H1 (cell line): ENCODE measurements around the gene PRRG3. TPM values are rescaled to one million over a fixed set of nuclear protein-coding genes. Genes with fewer than 3 reads are reported as not detected.

Experiments
- CTCF ChIA-PET: fragments of 300-600 bp; sonication (Branson Sonifier 250); formaldehyde crosslinking; loops from one replicate; lab custom pipeline; 2021; ENCODE audit not compliant: partially characterized antibody; lab: Charles Lee
- POLR2A ChIA-PET: fragments of 300-600 bp; sonication (Branson Sonifier 250); formaldehyde crosslinking; loops from one replicate; lab custom pipeline; 2021; ENCODE audit warnings: inconsistent platforms; ENCODE audit not compliant: partially characterized antibody; lab: Charles Lee
- DNase-seq, 2 experiments: peaks; one replicate each; pipeline versions ENCODE4 v3.0.0 to v3.0.0-alpha.2; 2010 to 2022; ENCODE audit warnings: low spot score in 2 of 2, low read depth in 1 of 2, mixed read lengths in 1 of 2
- FAIRE-seq: peaks from 2 replicates; lab custom pipeline; 2011; peaks lifted over from hg19 to GRCh38; lab: Jason Lieb, UNC
- H2AFZ ChIP-seq: 2 replicates; pipeline ENCODE4 v1.8.1; 2012; ENCODE audit warnings: low read length, inconsistent platforms
- H2AK5ac ChIP-seq: 2 replicates; pipeline ENCODE4 v1.6.1; 2013; ENCODE audit warnings: low read depth, low read length
- H2BK120ac ChIP-seq: replicated peaks from 2 replicates; pipeline ENCODE3; 2013; ENCODE audit warnings: low read depth, low read length, inconsistent platforms
- H2BK12ac ChIP-seq: 2 replicates; pipeline ENCODE4 v1.6.1; 2013; ENCODE audit warnings: low read depth, low read length
- H2BK15ac ChIP-seq: 2 replicates; pipeline ENCODE4 v1.6.1; 2013; ENCODE audit warnings: low read length
- H2BK20ac ChIP-seq: 2 replicates; pipeline ENCODE4 v1.6.1; 2013; ENCODE audit warnings: low read length
- H2BK5ac ChIP-seq: 2 replicates; pipeline ENCODE4 v1.6.1; 2013; ENCODE audit warnings: low read depth, low read length
- H3K14ac ChIP-seq: 2 replicates; pipeline ENCODE4 v1.6.1; 2013; ENCODE audit warnings: inconsistent platforms; ENCODE audit not compliant: insufficient read length
- H3K18ac ChIP-seq: 2 replicates; pipeline ENCODE4 v1.6.1; 2013; ENCODE audit warnings: low read length; ENCODE audit errors: extremely low read depth
- H3K23ac ChIP-seq: 2 replicates; pipeline ENCODE4 v1.6.1; 2013; ENCODE audit warnings: inconsistent platforms; ENCODE audit not compliant: insufficient read length
- H3K23me2 ChIP-seq: 2 replicates; pipeline ENCODE4 v1.6.1; 2013; ENCODE audit warnings: low read depth, low read length
- H3K27ac ChIP-seq: 2 replicates; pipeline ENCODE4 v1.6.1; 2011; ENCODE audit warnings: low read depth, low read length, inconsistent platforms
- H3K27me3 ChIP-seq, 4 experiments: replicated peaks in 1 of 4; 1 replicate in 1 of 4; 2 replicates in 3 of 4; pipeline versions ENCODE4 v1.6.1 to v1.8.1; 2011 to 2013; ENCODE audit warnings: low read length in 3 of 4, mild to moderate bottlenecking in 3 of 4, inconsistent platforms in 2 of 4, mixed read lengths in 2 of 4, moderate library complexity in 1 of 4; ENCODE audit not compliant: control insufficient read depth in 3 of 4, insufficient read depth in 3 of 4; ENCODE audit errors: extremely low read depth in 1 of 4
- H3K36me3 ChIP-seq, 4 experiments: 2 replicates each; pipeline versions ENCODE4 v1.6.1 to v1.8.1; 2011 to 2013; ENCODE audit warnings: mild to moderate bottlenecking in 4 of 4, low read length in 3 of 4, moderate library complexity in 2 of 4, control low read depth in 1 of 4, inconsistent platforms in 1 of 4; ENCODE audit not compliant: insufficient read depth in 4 of 4, control insufficient read depth in 2 of 4
- H3K4ac ChIP-seq: replicated peaks from 2 replicates; pipeline ENCODE3; 2013; ENCODE audit warnings: low read length, low read depth, mixed read lengths, inconsistent platforms; ENCODE audit not compliant: insufficient read length
- H3K4me1 ChIP-seq, 4 experiments: replicated peaks in 1 of 4; 1 replicate in 1 of 4; 2 replicates in 3 of 4; pipeline versions ENCODE4 v1.6.1 to v1.8.1; 2011 to 2013; ENCODE audit warnings: low read length in 3 of 4, inconsistent platforms in 2 of 4, mixed read lengths in 1 of 4; ENCODE audit not compliant: insufficient read depth in 4 of 4, control insufficient read depth in 3 of 4
- H3K4me2 ChIP-seq, 2 experiments: 2 replicates each; pipeline versions ENCODE4 v1.6.1 to v1.8.1; 2011 to 2013; ENCODE audit warnings: low read depth in 2 of 2, low read length in 2 of 2, control low read depth in 1 of 2, inconsistent platforms in 1 of 2, mild to moderate bottlenecking in 1 of 2; ENCODE audit not compliant: insufficient read depth in 1 of 2
- H3K4me3 ChIP-seq, 4 experiments: fragments of 200-600, 300-600 bp in 1 of 4; sonication (generic), shearing (Covaris generic), sonication (Bioruptor Twin) in 1 of 4; 2 replicates each; pipeline versions ENCODE4 v1.5.1 to v1.8.1; 2011 to 2016; ENCODE audit warnings: low read length in 4 of 4, low read depth in 3 of 4, control low read depth in 2 of 4, inconsistent platforms in 2 of 4, mild to moderate bottlenecking in 2 of 4, mixed read lengths in 1 of 4, moderate library complexity in 1 of 4; ENCODE audit not compliant: insufficient read depth in 2 of 4; ENCODE audit errors: extremely low read depth in 1 of 4
- H3K56ac ChIP-seq: replicated peaks from 2 replicates; pipeline ENCODE3; 2013; ENCODE audit warnings: low read depth, mild to moderate bottlenecking, mixed read lengths, low read length, inconsistent platforms; ENCODE audit not compliant: insufficient read length
- H3K79me1 ChIP-seq: 2 replicates; pipeline ENCODE4 v1.6.1; 2013; ENCODE audit warnings: low read depth, low read length, control low read depth
- H3K79me2 ChIP-seq, 2 experiments: 2 replicates each; pipeline versions ENCODE4 v1.6.1 to v1.8.1; 2012 to 2013; ENCODE audit warnings: low read length in 2 of 2, mild to moderate bottlenecking in 2 of 2, inconsistent platforms in 1 of 2; ENCODE audit not compliant: insufficient read depth in 2 of 2, control insufficient read depth in 1 of 2
- H3K9ac ChIP-seq, 4 experiments: replicated peaks in 1 of 4; 1 replicate in 1 of 4; 2 replicates in 3 of 4; pipeline versions ENCODE4 v1.6.1 to v1.8.1; 2011 to 2013; ENCODE audit warnings: low read depth in 3 of 4, low read length in 3 of 4, control low read depth in 2 of 4, mild to moderate bottlenecking in 2 of 4, moderate library complexity in 2 of 4, inconsistent platforms in 1 of 4; ENCODE audit errors: extremely low read depth in 1 of 4
- H3K9me3 ChIP-seq, 2 experiments: 2 replicates each; pipeline versions ENCODE4 v1.6.1 to v1.8.1; 2012 to 2013; ENCODE audit warnings: mild to moderate bottlenecking in 2 of 2, moderate library complexity in 2 of 2, control low read depth in 1 of 2, inconsistent platforms in 1 of 2, low read depth in 1 of 2, low read length in 1 of 2, mixed read lengths in 1 of 2; ENCODE audit not compliant: insufficient read depth in 2 of 2
- H4K20me1 ChIP-seq, 2 experiments: replicated peaks in 1 of 2; 2 replicates each; pipeline versions ENCODE3 to v1.8.1; 2011 to 2013; ENCODE audit warnings: inconsistent platforms in 2 of 2, low read length in 2 of 2, mild to moderate bottlenecking in 1 of 2; ENCODE audit not compliant: insufficient read depth in 2 of 2, control insufficient read depth in 1 of 2
- H4K5ac ChIP-seq: 2 replicates; pipeline ENCODE4 v1.6.1; 2013; ENCODE audit warnings: low read length, low read depth, mixed read lengths, inconsistent platforms; ENCODE audit not compliant: insufficient read length
- H4K8ac ChIP-seq: 2 replicates; pipeline ENCODE4 v1.8.0; 2013; ENCODE audit warnings: mild to moderate bottlenecking, moderate library complexity, low read length, inconsistent platforms; ENCODE audit not compliant: insufficient read depth; ENCODE audit errors: extremely low read depth
- H4K91ac ChIP-seq: replicated peaks from 2 replicates; pipeline ENCODE3; 2013; ENCODE audit warnings: low read length, mixed read lengths, inconsistent platforms; ENCODE audit not compliant: insufficient read length
- BCL11A ChIP-seq, 2 experiments: IDR thresholded peaks; one replicate each; pipeline ENCODE4 v1.6.1; 2011; ENCODE audit warnings: low read depth in 2 of 2, low read length in 2 of 2, mild to moderate bottlenecking in 2 of 2
- KDM4A ChIP-seq: IDR thresholded peaks from one replicate; pipeline ENCODE4 v1.7.1; 2012; ENCODE audit warnings: low read depth, mild to moderate bottlenecking, moderate library complexity, low read length, inconsistent platforms; ENCODE audit not compliant: severe bottlenecking
- RXRA ChIP-seq: IDR thresholded peaks from 2 replicates; pipeline ENCODE4 v1.6.1; 2011; ENCODE audit warnings: low read depth, mild to moderate bottlenecking, low read length, moderate library complexity; ENCODE audit not compliant: insufficient read depth
- WGBS, 2 experiments: shearing (Covaris generic) in 1 of 2; methylation state at CpG; one replicate each; pipeline versions ENCODE4 v1.1.6 to v1.1.7; 2013 to 2015; ENCODE audit warnings: low lambda C conversion rate in 2 of 2, mixed read lengths in 2 of 2, inconsistent platforms in 1 of 2, low coverage in 1 of 2, missing lambda C conversion rate in 1 of 2; ENCODE audit not compliant: insufficient replicate concordance in 2 of 2, insufficient coverage in 1 of 2, insufficient read length in 1 of 2; ENCODE audit errors: extremely low coverage in 1 of 2, missing lambda C conversion rate in 1 of 2; 5-methylcytosine and 5-hydroxymethylcytosine counted together
- polyA plus RNA-seq, 7 experiments: library from polyadenylated mRNA; depleted of rRNA in 3 of 7; stranded (reverse) in 5 of 7; unstranded in 2 of 7; fragments of >200 nt in 5 of 7; fragments of 200-250 nt in 2 of 7; gene quantifications; 1 replicate in 5 of 7; 2 replicates in 1 of 7; 4 replicates in 1 of 7; pipeline versions ENCODE4 v1.2.1 to v1.2.3, GENCODE V29; 2011 to 2013; ENCODE audit warnings: missing spikeins in 2 of 7, mixed read lengths in 2 of 7
- total RNA-seq: library from RNA; stranded (reverse); fragmentation: NEBNext Ultra II Directional; extraction: Animal tissue kit (Norgen Biotek cat#: 25700); gene quantifications from 2 replicates; pipeline ENCODE4 v1.2.1, GENCODE V29; 2021
- TF ChIP-seq, protein P1 (sequence below): IDR thresholded peaks from 2 replicates; pipeline ENCODE4 v1.6.1; 2011; ENCODE audit warnings: low read depth, mild to moderate bottlenecking, low read length; ENCODE audit not compliant: insufficient read depth

PRRG3 gene
- total and polyA plus RNA-seq, 2 of the 8 experiments (the other 6 are each of a cell fraction or from before 2014, with no cell fraction given): 4.2 to 5.4 TPM

DNA sequence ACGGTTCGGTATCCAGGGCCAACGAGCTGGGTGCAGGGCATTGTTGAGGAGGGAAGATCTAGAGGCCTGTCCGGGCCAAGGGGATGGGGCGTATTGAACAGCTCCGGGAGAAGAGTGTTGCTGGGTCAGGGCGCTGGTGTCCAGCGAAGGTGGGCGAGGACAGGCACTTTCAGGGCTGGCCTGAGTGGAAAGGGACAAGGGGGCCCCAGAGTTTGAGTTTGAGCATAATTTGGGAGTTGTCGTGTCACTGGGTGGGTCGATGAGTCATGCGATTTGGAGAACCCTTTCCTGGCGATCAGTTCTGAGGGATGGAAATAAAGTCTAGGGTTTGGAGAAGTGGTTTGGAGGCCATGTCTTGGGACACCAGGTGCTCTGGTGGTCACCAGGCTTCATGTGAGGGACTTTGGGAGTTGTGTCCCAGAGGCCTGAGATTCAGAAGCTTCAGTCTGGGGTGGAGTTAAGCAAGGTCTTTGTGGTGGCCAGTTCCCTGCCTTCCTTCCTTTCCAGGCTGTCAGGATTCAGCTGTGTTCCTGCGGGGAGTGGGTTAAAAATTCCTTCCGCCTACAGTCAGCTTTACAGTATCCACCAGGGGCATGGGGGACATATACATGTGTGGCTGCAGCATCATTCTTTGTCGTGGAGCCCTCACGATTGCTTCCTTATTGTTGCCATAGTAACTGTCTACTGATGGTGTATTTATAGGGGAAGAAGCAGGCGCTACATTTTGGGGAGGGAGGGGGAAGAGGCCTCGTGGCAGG, 504 bp downstream of the PRRG3 start:
- Histone ChIP-seq H3K9ac (no peak overlapping the region; a peak in 1 of 7 replicates), H3K4me2 (peak overlapping the region; percentile 74 to 83), H2AK5ac (no peak overlapping the region), H2BK12ac (no peak overlapping the region), H3K14ac (no peak overlapping the region), H4K91ac (no peak overlapping the region), H2BK120ac (no peak overlapping the region), H3K79me2 (no peaks in the 10 kb centered on the region), H3K4me1 (peaks cover 0 to 6% (median 0%) of the 10 kb centered on the region in 4 experiments; a peak in 1 of 7 replicates), H3K23ac (no peak overlapping the region), H3K79me1 (no peaks in the 10 kb centered on the region), H3K18ac (no peak overlapping the region; the same call in 1 of the 2 replicates), H3K27ac (no peak overlapping the region), H4K8ac (no peak overlapping the region), H2AFZ (no peak overlapping the region), H3K9me3 (no peaks in the 10 kb centered on the region), H3K4me3 (peak overlapping the region; percentile 29 to 59 (median 44); a peak in 7 of 8 replicates), H3K4ac (no peak overlapping the region), H2BK20ac (no peak overlapping the region), H3K36me3 (no peaks in the 10 kb centered on the region), H4K5ac (no peak overlapping the region), H3K23me2 (no peaks in the 10 kb centered on the region), H3K27me3 (peaks cover 0 to 6% (median 1%) of the 10 kb centered on the region in 4 experiments; a peak in 2 of 7 replicates), H4K20me1 (no peaks in the 10 kb centered on the region), H2BK15ac (no peak overlapping the region; the same call in 1 of the 2 replicates), H2BK5ac (no peak overlapping the region), H3K56ac (no peak overlapping the region)
- TF ChIP-seq, protein P1, sequence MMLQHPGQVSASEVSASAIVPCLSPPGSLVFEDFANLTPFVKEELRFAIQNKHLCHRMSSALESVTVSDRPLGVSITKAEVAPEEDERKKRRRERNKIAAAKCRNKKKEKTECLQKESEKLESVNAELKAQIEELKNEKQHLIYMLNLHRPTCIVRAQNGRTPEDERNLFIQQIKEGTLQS: no peak
- no peak for TF ChIP-seq BCL11A (IDR thresholded peaks at IDR 0.05; ENCODE audit: low read depth in 2 of 2, low read length in 2 of 2)
- TF ChIP-seq KDM4A: peak; percentile 30
- no peak for TF ChIP-seq RXRA
- POLR2A ChIA-PET: no interaction called here
- WGBS, 2 experiments: 41% methylated on average over 12 of the region's 19 CpGs; no CpG with 5 or more reads in 1 of the 2 experiments
- no peak for DNase-seq
- FAIRE-seq: no peak
- CTCF ChIA-PET: interaction anchor here (1.3 kb wide), 1 partner anchor 18 kb away, joined by 4 read pairs; no protein-coding TSS in a partner anchor
